Neural cell (in vitro differentiated cells): ENCODE measurements around the gene PLXNA3. TPM values are rescaled to one million over a fixed set of nuclear protein-coding genes. Genes with fewer than 3 reads are reported as not detected.

Experiments used
- H2AFZ ChIP-seq: fragments of 200-600, 300-800 bp; sonication (generic), shearing (Covaris generic); 2 replicates; pipeline ENCODE4 v1.6.0; 2014; ENCODE audit warnings: low read depth, mild to moderate bottlenecking, antibody characterized with exemption, low read length, moderate library complexity
- H3F3A ChIP-seq: fragments of 200-600 bp; shearing (Covaris generic); 2 replicates; pipeline ENCODE4 v1.6.1; 2016; ENCODE audit warnings: mild to moderate bottlenecking, moderate library complexity, mixed read lengths, antibody characterized with exemption, low read length; ENCODE audit not compliant: insufficient read depth, poor library complexity, severe bottlenecking
- H3K27ac ChIP-seq: fragments of 200-600, 300-800 bp; sonication (generic), shearing (Covaris generic); 2 replicates; pipeline ENCODE4 v1.5.1; 2014; ENCODE audit warnings: mild to moderate bottlenecking, low read length, moderate library complexity
- H3K27me3 ChIP-seq: fragments of 300-800, 200-600 bp; sonication (generic), shearing (Covaris generic); 2 replicates; pipeline ENCODE4 v1.6.0; 2014; ENCODE audit warnings: mild to moderate bottlenecking, low read depth, low read length, moderate library complexity; ENCODE audit not compliant: insufficient read depth
- H3K36me3 ChIP-seq: fragments of 300-800, 200-600 bp; sonication (generic), shearing (Covaris generic); 2 replicates; pipeline ENCODE4 v1.5.1; 2014; ENCODE audit warnings: mild to moderate bottlenecking, antibody characterized with exemption, low read length, moderate library complexity; ENCODE audit not compliant: insufficient read depth
- H3K4me2 ChIP-seq: fragments of 300-800, 200-600 bp; sonication (generic), shearing (Covaris generic); 2 replicates; pipeline ENCODE4 v1.6.0; 2014; ENCODE audit warnings: mild to moderate bottlenecking, low read length
- H3K4me3 ChIP-seq: fragments of 300-800, 200-600 bp; sonication (generic), shearing (Covaris generic); 2 replicates; pipeline ENCODE4 v1.5.1; 2014; ENCODE audit warnings: mild to moderate bottlenecking, low read length, moderate library complexity
- H3K79me2 ChIP-seq: fragments of 200-600 bp; shearing (Covaris generic); replicated peaks from 2 replicates; pipeline ENCODE4 v1.6.0; 2014; ENCODE audit warnings: mild to moderate bottlenecking, low read length, moderate library complexity; ENCODE audit not compliant: insufficient read depth
- H3K9ac ChIP-seq: fragments of 300-800, 200-600 bp; sonication (generic), shearing (Covaris generic); 2 replicates; pipeline ENCODE4 v1.6.1; 2016; ENCODE audit warnings: mild to moderate bottlenecking, low read length, mixed read lengths
- H3K9me2 ChIP-seq: fragments of 200-600 bp; shearing (Covaris generic); 2 replicates; pipeline ENCODE4 v1.6.1; 2016; ENCODE audit warnings: mild to moderate bottlenecking, low read length, mixed read lengths; ENCODE audit not compliant: insufficient read depth
- H3K9me3 ChIP-seq: fragments of 200-600, 300-800 bp; sonication (generic), shearing (Covaris generic); 2 replicates; pipeline ENCODE4 v1.6.1; 2016; ENCODE audit warnings: mild to moderate bottlenecking, mixed run types, low read length, moderate library complexity, mixed read lengths
- H4K20me1 ChIP-seq: fragments of 200-600 bp; shearing (Covaris generic); 2 replicates; pipeline ENCODE4 v1.6.1; 2016; ENCODE audit warnings: mild to moderate bottlenecking, mixed run types; ENCODE audit not compliant: insufficient read depth
- CTCF ChIP-seq: fragments of 450-650 bp; IDR thresholded peaks from 2 replicates; pipeline ENCODE4 v1.5.1; 2014; ENCODE audit warnings: antibody characterized with exemption, mild to moderate bottlenecking, moderate library complexity; ENCODE audit not compliant: poor library complexity, severe bottlenecking
- EP300 ChIP-seq: fragments of 450-650 bp; conservative IDR thresholded peaks from 2 replicates; pipeline ENCODE4 v1.6.1; 2014; ENCODE audit warnings: antibody characterized with exemption, mild to moderate bottlenecking, moderate library complexity; ENCODE audit not compliant: poor library complexity, severe bottlenecking
- EZH2 ChIP-seq: fragments of 200-600, 300-800 bp; shearing (Covaris generic), sonication (generic); IDR thresholded peaks from 2 replicates; pipeline ENCODE4 v1.6.1; 2014; ENCODE audit warnings: antibody characterized with exemption, low read length, borderline replicate concordance, mild to moderate bottlenecking; ENCODE audit not compliant: insufficient read depth, poor library complexity, severe bottlenecking
- MXI1 ChIP-seq: fragments of 450-650 bp; conservative IDR thresholded peaks from 2 replicates; pipeline ENCODE4 v1.6.1; 2014; ENCODE audit warnings: antibody characterized with exemption, mild to moderate bottlenecking; ENCODE audit not compliant: poor library complexity, severe bottlenecking
- POLR2AphosphoS5 ChIP-seq: IDR thresholded peaks from 2 replicates; pipeline ENCODE4 v1.6.1; 2012
- RAD21 ChIP-seq: fragments of 450-650 bp; conservative IDR thresholded peaks from 2 replicates; pipeline ENCODE4 v1.6.1; 2014; ENCODE audit warnings: antibody characterized with exemption, mild to moderate bottlenecking, moderate library complexity
- REST ChIP-seq: IDR thresholded peaks from 2 replicates; pipeline ENCODE4 v1.6.1; 2012; ENCODE audit warnings: borderline replicate concordance
- SMC3 ChIP-seq: fragments of 450-650 bp; conservative IDR thresholded peaks from 2 replicates; pipeline ENCODE4 v1.6.1; 2014; ENCODE audit warnings: antibody characterized with exemption, mild to moderate bottlenecking, moderate library complexity; ENCODE audit not compliant: poor library complexity
- polyA plus RNA-seq: library from polyadenylated mRNA; depleted of rRNA; stranded (reverse); fragments of >200 nt; gene quantifications from 2 replicates; pipeline ENCODE4 v1.2.3, GENCODE V29; 2014

PLXNA3 gene
- polyA plus RNA-seq, 1 donor from 2014 or later: 17.2 TPM

DNA sequence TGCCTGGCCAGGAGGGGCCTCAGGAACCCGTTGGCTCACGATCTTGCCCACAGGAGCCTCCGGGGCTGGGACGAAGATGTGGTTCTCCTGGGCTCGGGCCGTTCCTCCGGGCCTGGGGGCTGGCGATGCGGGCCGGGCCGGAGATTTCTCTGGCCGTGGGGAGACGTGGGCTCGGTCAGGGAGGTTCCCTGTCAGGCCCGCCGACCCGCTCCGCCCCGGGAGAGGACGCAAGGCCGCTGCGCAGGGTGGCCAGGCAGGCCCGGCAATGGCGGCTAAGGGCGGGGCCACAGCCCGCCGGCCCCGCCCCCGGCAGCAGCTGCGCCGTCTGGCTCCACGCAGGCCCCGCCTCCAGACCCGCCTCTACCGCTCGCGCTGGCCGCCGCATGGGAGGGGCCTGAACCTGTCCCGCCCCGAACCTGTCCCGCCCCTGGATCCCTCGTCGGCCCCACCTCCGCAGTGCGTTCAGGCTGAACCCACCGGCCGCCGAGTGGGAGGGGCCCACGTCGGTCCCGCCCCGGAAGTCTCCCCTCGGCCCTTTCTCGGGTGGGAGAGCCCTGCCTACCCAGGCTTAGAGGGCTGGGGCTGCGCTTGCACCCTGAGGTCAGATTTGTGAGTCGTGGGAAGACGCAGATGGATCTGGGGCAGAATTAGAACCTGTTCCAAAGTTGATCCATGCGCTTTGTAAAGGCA, 58.0 kb downstream of the PLXNA3 start, which contains the start of gene FAM3A:
FAM3A (minus strand) TSS at position 267 of the 690 bp plus-strand sequence. CDS start 460 bp downstream, outside the sequence.
- H3K27ac ChIP-seq: peak within 1 kb of the TSS; percentile 62
- H4K20me1 ChIP-seq: no peaks in the 10 kb centered on the region
- no peak within 1 kb of the TSS for H2AFZ ChIP-seq
- H3K9me3 ChIP-seq: no peaks in the 10 kb centered on the region
- H3K9me2 ChIP-seq: no peaks in the 10 kb centered on the region
- peak within 1 kb of the TSS; percentile 83 for H3K9ac ChIP-seq
- no peaks in the 10 kb centered on the region for H3K36me3 ChIP-seq
- H3F3A ChIP-seq: no peaks in the 10 kb centered on the region
- H3K4me2 ChIP-seq: peak within 1 kb of the TSS; percentile 39
- TF ChIP-seq REST (peak; percentile 42), CTCF (no peak), POLR2AphosphoS5 (peak; percentile 72)
- H3K27me3 ChIP-seq: no peaks in the 10 kb centered on the region
- H3K79me2 ChIP-seq: no peaks in the 10 kb centered on the region
- H3K4me3 ChIP-seq: peak within 1 kb of the TSS; percentile 81

- H3K9me2 ChIP-seq: no peaks in the 10 kb centered on the region
- H3K9me3 ChIP-seq: no peaks in the 10 kb centered on the region
- no peaks in the 10 kb centered on the region for H4K20me1 ChIP-seq
- H3K27me3 ChIP-seq: no peaks in the 10 kb centered on the region
- TF ChIP-seq POLR2AphosphoS5: no peak
- no peak for TF ChIP-seq EZH2
- no peak overlapping the region for H2AFZ ChIP-seq
- peak overlapping the region; percentile 56 for H3K9ac ChIP-seq
- no peaks in the 10 kb centered on the region for H3F3A ChIP-seq
- no peak overlapping the region for H3K4me2 ChIP-seq
- H3K27ac ChIP-seq: peak overlapping the region; percentile 49
- H3K79me2 ChIP-seq: no peaks in the 10 kb centered on the region
- H3K36me3 ChIP-seq: no peaks in the 10 kb centered on the region
- peak overlapping the region; percentile 81 for H3K4me3 ChIP-seq
These were observed 58.6 kb downstream of the PLXNA3 start for GRCh38 chrX:154516656-154517100.

GRCh38 chrX:154517101-154517781, 59.2 kb downstream of the PLXNA3 start:
- H3K4me2 ChIP-seq: no peak overlapping the region
- H4K20me1 ChIP-seq: no peaks in the 10 kb centered on the region
- no peak overlapping the region for H3K9ac ChIP-seq
- H3K4me3 ChIP-seq: no peak overlapping the region
- H3K9me2 ChIP-seq: no peaks in the 10 kb centered on the region
- no peaks in the 10 kb centered on the region for H3K36me3 ChIP-seq
- no peaks in the 10 kb centered on the region for H3K9me3 ChIP-seq
- no peak overlapping the region for H2AFZ ChIP-seq
- H3K79me2 ChIP-seq: no peaks in the 10 kb centered on the region
- H3K27me3 ChIP-seq: no peaks in the 10 kb centered on the region
- H3F3A ChIP-seq: no peaks in the 10 kb centered on the region
- H3K27ac ChIP-seq: no peak overlapping the region
- TF ChIP-seq POLR2AphosphoS5 (no peak), EP300 (no peak), MXI1 (no peak), SMC3 (no peak), RAD21 (no peak), CTCF (no peak), EZH2 (no peak), REST (no peak)
